Measurements from ENCODE around the gene SYT17.
A peak's percentile ranks its signal among the peaks of the same experiment; 100 is the strongest.

The SYT17 gene

DNA sequence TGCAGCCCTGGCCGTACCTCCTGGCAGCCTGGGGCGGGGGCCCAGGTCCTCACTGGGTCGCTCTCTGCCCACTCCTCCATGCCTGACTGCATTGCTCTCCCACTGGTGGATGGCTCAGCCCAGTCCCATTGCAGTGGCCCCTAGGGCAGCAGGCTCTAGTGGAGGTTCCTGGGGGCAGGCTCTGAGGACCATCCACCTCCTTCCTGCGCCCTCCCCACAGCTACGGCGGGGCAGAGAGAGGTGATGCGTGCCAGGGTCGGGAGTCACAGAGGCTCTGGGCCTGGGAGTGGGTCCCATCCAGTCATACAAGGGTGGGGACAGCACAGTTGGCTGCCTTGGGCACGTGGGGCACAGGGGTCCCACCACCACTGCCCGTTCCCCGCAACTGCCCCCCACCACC is 73.5 kb downstream of the SYT17 start:
- no peak for DNase-seq (ENCODE audit: low spot score)
- peak overlapping the region; percentile 98 for H4K8ac ChIP-seq (ENCODE audit: low read depth, low read length)
- peaks cover 0 to 1% of the 10 kb centered on the region in 2 donors for H3K9me3 ChIP-seq (replicated peaks in 1 of 2; ENCODE audit: control insufficient read depth in 2 of 2, insufficient read depth in 1 of 2, low read depth in 1 of 2, low read length in 2 of 2)
- H3K4me3 ChIP-seq (ENCODE audit: low read length in 2 of 2): no peak overlapping the region
- H3K18ac ChIP-seq (ENCODE audit: low read length): peak overlapping the region; percentile 91
- H3K27ac ChIP-seq (replicated peaks; ENCODE audit: low read length): no peak overlapping the region
- H3K36me3 ChIP-seq (replicated peaks in 1 of 2; ENCODE audit: control insufficient read depth in 2 of 2, insufficient read depth in 2 of 2, low read length in 2 of 2): no peaks in the 10 kb centered on the region
- H2BK12ac ChIP-seq (ENCODE audit: low read length): peak overlapping the region; percentile 50
- no CpG with 5 or more reads among the region's 11 CpGs for WGBS, 2 donors (ENCODE audit: extremely low coverage in 2 of 2, insufficient read length in 2 of 2, insufficient replicate concordance in 1 of 2)
- no peak overlapping the region for H2AFZ ChIP-seq (ENCODE audit: low read length)
- no peak overlapping the region for H3K4ac ChIP-seq (ENCODE audit: low read length)
- H3K23ac ChIP-seq (ENCODE audit: low read depth, low read length, poor library complexity): peak overlapping the region; percentile 83
- peak overlapping the region; percentile 64 for H2AK5ac ChIP-seq (ENCODE audit: low read depth, low read length)
- no peaks in the 10 kb centered on the region for H3K27me3 ChIP-seq (ENCODE audit: control insufficient read depth in 3 of 3, insufficient read depth in 3 of 3, low read depth in 1 of 3, low read length in 3 of 3)
- no peak overlapping the region for H3K4me2 ChIP-seq (ENCODE audit: insufficient read depth, low read length, poor library complexity, severe bottlenecking)
- peak overlapping the region; percentile 82 for H4K91ac ChIP-seq (ENCODE audit: low read depth, low read length, poor library complexity)
- no peaks in the 10 kb centered on the region for H3K4me1 ChIP-seq (ENCODE audit: control insufficient read depth in 2 of 2, insufficient read depth in 1 of 2, low read depth in 1 of 2, low read length in 2 of 2)
- H3K79me1 ChIP-seq (ENCODE audit: low read depth, low read length): peaks cover 2% of the 10 kb centered on the region
- no peak overlapping the region for H3K9ac ChIP-seq (ENCODE audit: low read depth, low read length, poor library complexity)
- peak overlapping the region; percentile 14 for H2BK5ac ChIP-seq (ENCODE audit: low read length)
- peak overlapping the region; percentile 73 for H2BK120ac ChIP-seq (ENCODE audit: low read depth, low read length)
- H3K14ac ChIP-seq (ENCODE audit: low read length): no peak overlapping the region
- no peak overlapping the region for H2BK15ac ChIP-seq (ENCODE audit: low read length)

DNA sequence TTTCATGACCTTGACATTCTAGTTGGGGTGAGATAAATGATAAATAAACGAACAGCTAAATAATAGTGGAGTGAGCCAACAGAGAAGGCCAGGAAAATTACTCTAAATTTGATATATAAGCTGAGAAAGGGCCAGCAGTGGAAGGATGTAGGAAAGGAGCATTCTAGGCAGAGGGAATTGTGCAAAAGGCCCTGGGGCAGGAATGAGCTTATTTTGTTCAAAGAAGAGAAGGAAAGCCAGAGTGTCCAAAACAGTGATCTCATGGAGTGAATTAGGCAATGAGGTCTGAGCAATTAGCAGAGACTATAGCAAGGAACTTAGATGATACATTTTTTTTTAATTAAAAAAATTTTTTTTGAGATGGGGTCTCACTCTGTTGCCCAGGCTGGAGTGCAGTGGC is 74.1 kb downstream of the SYT17 start:
- H3K18ac ChIP-seq (ENCODE audit: low read length): no peak overlapping the region

DNA sequence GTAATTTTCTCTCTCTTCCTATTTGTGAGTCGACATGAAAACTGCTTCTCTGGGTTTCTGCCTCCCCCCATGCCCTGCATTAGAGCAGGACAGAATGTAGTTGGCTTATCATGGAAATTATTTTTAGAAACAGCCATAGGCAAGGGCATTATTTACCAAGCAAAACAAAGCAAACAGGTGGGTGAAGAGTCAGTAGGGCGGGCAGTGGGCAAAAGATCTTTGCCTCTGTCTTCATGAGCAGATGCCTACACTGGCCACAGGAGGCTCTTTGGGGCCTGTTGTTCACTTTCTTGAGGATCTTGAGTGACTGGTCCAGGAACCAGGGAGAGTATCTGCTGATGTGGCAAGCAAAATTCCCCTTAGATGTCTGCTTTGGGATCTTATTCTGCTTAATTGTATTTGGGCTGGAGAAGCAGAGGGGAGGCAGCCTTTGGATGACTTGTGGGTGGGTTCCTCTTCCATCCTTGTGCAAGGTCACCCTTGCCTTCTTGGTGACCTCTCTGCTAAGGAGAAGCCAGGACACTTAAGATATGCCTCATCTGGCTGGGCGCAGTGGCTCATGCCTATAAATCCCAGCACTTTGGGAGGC is 75.0 kb downstream of the SYT17 start:
- no peak overlapping the region for H3K23ac ChIP-seq (ENCODE audit: low read depth, low read length, poor library complexity)
- no peaks in the 10 kb centered on the region for H3K9me3 ChIP-seq (replicated peaks in 1 of 2; ENCODE audit: control insufficient read depth in 2 of 2, insufficient read depth in 1 of 2, low read depth in 1 of 2, low read length in 2 of 2)
- no peak overlapping the region for H3K4ac ChIP-seq (ENCODE audit: low read length)
- peaks cover 2% of the 10 kb centered on the region for H3K79me1 ChIP-seq (ENCODE audit: low read depth, low read length)
- H2AFZ ChIP-seq (ENCODE audit: low read length): no peak overlapping the region
- H2BK120ac ChIP-seq (ENCODE audit: low read depth, low read length): no peak overlapping the region
- H3K4me2 ChIP-seq (ENCODE audit: insufficient read depth, low read length, poor library complexity, severe bottlenecking): no peak overlapping the region
- no peak overlapping the region for H4K91ac ChIP-seq (ENCODE audit: low read depth, low read length, poor library complexity)
- no peak overlapping the region for H2BK12ac ChIP-seq (ENCODE audit: low read length)
- no peak overlapping the region for H2BK15ac ChIP-seq (ENCODE audit: low read length)
- H3K27me3 ChIP-seq (ENCODE audit: control insufficient read depth in 3 of 3, insufficient read depth in 3 of 3, low read depth in 1 of 3, low read length in 3 of 3): no peaks in the 10 kb centered on the region
- H3K4me1 ChIP-seq (ENCODE audit: control insufficient read depth in 2 of 2, insufficient read depth in 1 of 2, low read depth in 1 of 2, low read length in 2 of 2): no peaks in the 10 kb centered on the region
- no peaks in the 10 kb centered on the region for H3K36me3 ChIP-seq (replicated peaks in 1 of 2; ENCODE audit: control insufficient read depth in 2 of 2, insufficient read depth in 2 of 2, low read length in 2 of 2)
- H4K8ac ChIP-seq (ENCODE audit: low read depth, low read length): no peak overlapping the region
- H3K27ac ChIP-seq (replicated peaks; ENCODE audit: low read length): no peak overlapping the region
- no peak overlapping the region for H3K18ac ChIP-seq (ENCODE audit: low read length)
- WGBS, 2 donors (ENCODE audit: extremely low coverage in 2 of 2, insufficient read length in 2 of 2, insufficient replicate concordance in 1 of 2): no CpG with 5 or more reads among the region's 3 CpGs
- no peak overlapping the region for H3K4me3 ChIP-seq (ENCODE audit: low read length in 2 of 2)
- no peak for DNase-seq (ENCODE audit: low spot score)
- no peak overlapping the region for H3K9ac ChIP-seq (ENCODE audit: low read depth, low read length, poor library complexity)
- H2AK5ac ChIP-seq (ENCODE audit: low read depth, low read length): no peak overlapping the region
- no peak overlapping the region for H2BK5ac ChIP-seq (ENCODE audit: low read length)
- no peak overlapping the region for H3K14ac ChIP-seq (ENCODE audit: low read length)

More for the DNA sequence above, 74.1 kb downstream of the SYT17 start:
- no peaks in the 10 kb centered on the region for H3K27me3 ChIP-seq (ENCODE audit: control insufficient read depth in 3 of 3, insufficient read depth in 3 of 3, low read depth in 1 of 3, low read length in 3 of 3)
- no peak for DNase-seq (ENCODE audit: low spot score)
- no peak overlapping the region for H3K4me3 ChIP-seq (ENCODE audit: low read length in 2 of 2)
- H4K8ac ChIP-seq (ENCODE audit: low read depth, low read length): no peak overlapping the region
- H2AFZ ChIP-seq (ENCODE audit: low read length): no peak overlapping the region
- H3K23ac ChIP-seq (ENCODE audit: low read depth, low read length, poor library complexity): no peak overlapping the region
- H3K36me3 ChIP-seq (replicated peaks in 1 of 2; ENCODE audit: control insufficient read depth in 2 of 2, insufficient read depth in 2 of 2, low read length in 2 of 2): no peaks in the 10 kb centered on the region
- no peaks in the 10 kb centered on the region for H3K9me3 ChIP-seq (replicated peaks in 1 of 2; ENCODE audit: control insufficient read depth in 2 of 2, insufficient read depth in 1 of 2, low read depth in 1 of 2, low read length in 2 of 2)
- H2BK5ac ChIP-seq (ENCODE audit: low read length): no peak overlapping the region
- H3K79me1 ChIP-seq (ENCODE audit: low read depth, low read length): peaks cover 2% of the 10 kb centered on the region
- H3K9ac ChIP-seq (ENCODE audit: low read depth, low read length, poor library complexity): no peak overlapping the region
- no CpG with 5 or more reads among the region's 1 CpG for WGBS, 2 donors (ENCODE audit: extremely low coverage in 2 of 2, insufficient read length in 2 of 2, insufficient replicate concordance in 1 of 2)
- H4K91ac ChIP-seq (ENCODE audit: low read depth, low read length, poor library complexity): no peak overlapping the region
- H2AK5ac ChIP-seq (ENCODE audit: low read depth, low read length): no peak overlapping the region
- H2BK15ac ChIP-seq (ENCODE audit: low read length): no peak overlapping the region
- no peak overlapping the region for H3K4ac ChIP-seq (ENCODE audit: low read length)
- no peak overlapping the region for H3K27ac ChIP-seq (replicated peaks; ENCODE audit: low read length)
- no peak overlapping the region for H3K14ac ChIP-seq (ENCODE audit: low read length)
- no peak overlapping the region for H2BK120ac ChIP-seq (ENCODE audit: low read depth, low read length)
- H3K4me2 ChIP-seq (ENCODE audit: insufficient read depth, low read length, poor library complexity, severe bottlenecking): no peak overlapping the region
- no peak overlapping the region for H2BK12ac ChIP-seq (ENCODE audit: low read length)
- H3K4me1 ChIP-seq (ENCODE audit: control insufficient read depth in 2 of 2, insufficient read depth in 1 of 2, low read depth in 1 of 2, low read length in 2 of 2): no peaks in the 10 kb centered on the region

DNA sequence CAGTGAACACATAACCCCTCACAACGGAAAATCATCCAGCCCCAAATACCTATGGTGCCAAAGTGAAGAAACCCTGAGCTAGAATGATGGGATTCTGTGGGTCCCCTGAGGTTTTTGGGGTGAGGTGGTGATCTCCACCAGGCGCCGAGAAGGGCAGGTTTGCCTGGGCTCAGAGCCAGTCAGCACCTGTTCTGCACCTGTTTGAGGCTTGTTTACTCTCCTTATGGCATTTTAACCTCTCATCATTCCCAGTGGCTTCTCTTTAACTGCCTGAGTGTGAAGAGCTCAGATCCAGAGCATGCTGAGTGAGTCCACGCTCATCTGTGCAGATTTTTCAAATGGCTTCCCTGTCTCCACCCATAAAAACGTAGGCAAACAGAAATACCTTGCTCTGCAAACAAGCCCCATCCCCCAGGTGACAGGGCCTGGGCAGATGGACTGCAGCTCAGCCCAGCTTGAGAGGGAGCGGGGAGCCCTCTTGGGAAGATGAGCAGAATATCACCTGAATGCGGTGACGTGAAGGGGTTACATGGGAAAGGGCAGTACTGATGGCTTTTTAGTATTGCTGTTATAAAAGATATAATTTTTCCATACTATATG is 77.4 kb downstream of the SYT17 start:
- Histone ChIP-seq H3K4me3 (ENCODE audit: low read length in 2 of 2) (no peak overlapping the region), H2BK5ac (ENCODE audit: low read length) (no peak overlapping the region), H2BK12ac (ENCODE audit: low read length) (no peak overlapping the region), H3K36me3 (replicated peaks in 1 of 2; ENCODE audit: control insufficient read depth in 2 of 2, insufficient read depth in 2 of 2, low read length in 2 of 2) (no peaks in the 10 kb centered on the region), H2BK120ac (ENCODE audit: low read depth, low read length) (no peak overlapping the region), H3K4me2 (ENCODE audit: insufficient read depth, low read length, poor library complexity, severe bottlenecking) (no peak overlapping the region), H3K4me1 (ENCODE audit: control insufficient read depth in 2 of 2, insufficient read depth in 1 of 2, low read depth in 1 of 2, low read length in 2 of 2) (no peaks in the 10 kb centered on the region), H3K9ac (ENCODE audit: low read depth, low read length, poor library complexity) (no peak overlapping the region), H3K23ac (ENCODE audit: low read depth, low read length, poor library complexity) (no peak overlapping the region), H3K79me1 (ENCODE audit: low read depth, low read length) (no peaks in the 10 kb centered on the region), H2AK5ac (ENCODE audit: low read depth, low read length) (no peak overlapping the region), H3K4ac (ENCODE audit: low read length) (no peak overlapping the region), H3K9me3 (replicated peaks in 1 of 2; ENCODE audit: control insufficient read depth in 2 of 2, insufficient read depth in 1 of 2, low read depth in 1 of 2, low read length in 2 of 2) (no peaks in the 10 kb centered on the region), H3K14ac (ENCODE audit: low read length) (no peak overlapping the region), H3K27ac (replicated peaks; ENCODE audit: low read length) (no peak overlapping the region), H2BK15ac (ENCODE audit: low read length) (no peak overlapping the region), H4K91ac (ENCODE audit: low read depth, low read length, poor library complexity) (no peak overlapping the region), H2AFZ (ENCODE audit: low read length) (no peak overlapping the region), H3K18ac (ENCODE audit: low read length) (no peak overlapping the region), H3K27me3 (ENCODE audit: control insufficient read depth in 3 of 3, insufficient read depth in 3 of 3, low read depth in 1 of 3, low read length in 3 of 3) (no peaks in the 10 kb centered on the region), H4K8ac (ENCODE audit: low read depth, low read length) (no peak overlapping the region)
- no peak for DNase-seq (ENCODE audit: low spot score)
- WGBS, 2 donors (ENCODE audit: extremely low coverage in 2 of 2, insufficient read length in 2 of 2, insufficient replicate concordance in 1 of 2): no CpG with 5 or more reads among the region's 8 CpGs
